ENCODE measurements around the gene KLHL15. TPM values are rescaled to one million over a fixed set of nuclear protein-coding genes. Genes with fewer than 3 reads are reported as not detected.

The KLHL15 gene
- total RNA-seq, 2 experiments from 2014 or later, result 20.6 to 21.5 TPM

DNA sequence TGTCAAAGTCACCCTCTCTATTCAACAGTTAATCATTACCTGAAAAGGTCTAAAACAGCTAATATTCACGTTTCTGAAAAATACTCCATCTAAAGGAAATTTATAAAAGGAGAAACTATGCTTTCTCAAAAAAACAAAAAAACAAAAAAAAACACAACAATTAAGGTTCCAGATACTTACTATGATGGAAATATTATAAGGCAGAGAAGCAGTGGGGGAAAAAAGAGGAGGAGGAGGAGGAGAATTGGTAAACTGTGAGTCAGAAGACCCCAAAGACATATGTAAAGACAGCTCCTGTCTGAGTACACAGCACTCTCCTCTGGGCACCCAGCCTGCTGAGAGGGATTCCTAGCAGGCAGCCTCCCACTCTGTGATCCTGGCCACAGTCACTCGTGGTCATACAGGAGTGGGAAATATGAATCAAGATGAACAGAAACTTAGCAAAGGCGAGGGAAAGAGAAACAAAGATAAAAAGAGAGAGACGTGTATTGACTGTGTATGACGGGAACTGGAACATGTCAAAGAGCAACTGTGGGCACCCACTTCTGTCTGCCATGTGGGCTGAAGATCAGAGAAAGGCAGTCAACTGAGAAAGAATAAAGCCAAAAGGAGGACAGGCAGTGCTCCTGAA, 12.5 kb downstream of the KLHL15 start:
- Mint-ChIP-seq H3K27ac (peak overlapping the region; percentile 92), H3K9me3 (no peaks in the 10 kb centered on the region), H3K36me3 (ENCODE audit: low read depth) (peaks cover 10% of the 10 kb centered on the region), H3K4me1 (ENCODE audit: low read depth) (peaks cover 37% of the 10 kb centered on the region), H3K27me3 (ENCODE audit: low read depth) (no peaks in the 10 kb centered on the region), H3K4me3 (peak overlapping the region; percentile 67)
- CTCF ChIA-PET, result interaction anchor here (0.7 kb wide), 1 partner anchor 23 kb away, joined by 6 read pairs; no protein-coding TSS in a partner anchor
- DNase-seq, result peak; percentile 76
- intact Hi-C loops (cut with micrococcal nuclease), result loop anchor here (1.0 to 5.0 kb wide), 9 partner anchors 11 to 282 kb away; partner anchors contain the start of genes CXorf58, EIF2S3 and SAT1

DNA sequence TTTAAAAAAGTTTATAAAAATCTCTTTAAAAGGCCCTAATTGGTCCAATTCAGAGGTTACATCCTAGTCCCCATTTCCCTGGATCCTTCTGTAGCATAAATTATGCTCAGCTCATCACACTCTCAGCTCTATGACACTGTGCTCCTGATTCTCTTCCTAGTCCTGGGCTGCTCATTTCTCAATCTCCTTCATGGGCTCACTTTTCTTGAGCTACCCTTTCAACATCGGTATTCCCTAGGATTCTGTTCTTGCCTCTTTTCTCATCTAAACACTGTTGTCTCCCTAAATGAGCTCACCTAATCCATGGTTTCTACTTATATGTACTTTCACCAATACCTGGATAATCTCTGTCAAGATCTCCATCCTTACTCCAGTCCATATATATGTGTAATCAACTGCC, 14.7 kb downstream of the KLHL15 start:
- intact Hi-C loops (cut with micrococcal nuclease), result loop anchor here (5.0 kb wide), 2 partner anchors 155 to 230 kb away; partner anchors contain the start of gene SAT1
- CTCF ChIA-PET, result interaction anchor here (1.3 to 1.6 kb wide), 2 partner anchors 20 to 103 kb away, joined by 3 to 5 read pairs; no protein-coding TSS in a partner anchor

DNA sequence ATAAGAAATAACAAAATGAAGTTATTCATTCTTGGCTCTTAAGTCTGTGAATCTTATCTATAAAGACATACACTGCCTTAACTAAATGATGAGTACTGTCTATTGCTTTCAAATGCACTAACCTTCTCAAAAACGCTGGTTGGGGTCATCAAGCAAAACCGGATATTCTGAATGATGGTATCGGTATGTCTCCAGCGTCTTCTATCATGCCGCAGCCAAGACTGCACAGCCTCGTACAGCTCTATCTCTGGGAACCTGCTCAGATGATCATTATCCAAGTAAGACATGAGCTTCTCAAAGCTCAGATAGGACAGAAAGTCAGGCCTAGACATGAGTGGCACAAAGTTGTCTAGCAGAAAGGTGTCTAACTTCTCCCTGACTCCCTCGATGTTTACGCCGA, 21.1 kb downstream of the KLHL15 start:
- H3K9me3 Mint-ChIP-seq, result no peaks in the 10 kb centered on the region
- intact Hi-C loops (cut with micrococcal nuclease), result no loop called here
- CTCF ChIA-PET, result no interaction called here

More for the DNA sequence above, 14.7 kb downstream of the KLHL15 start:
- peaks cover 10% of the 10 kb centered on the region for H3K36me3 Mint-ChIP-seq (ENCODE audit: low read depth)
- no peak overlapping the region for H3K4me3 Mint-ChIP-seq
- peaks cover 42% of the 10 kb centered on the region for H3K4me1 Mint-ChIP-seq (ENCODE audit: low read depth)
- H3K9me3 Mint-ChIP-seq, result no peaks in the 10 kb centered on the region
- DNase-seq, result no peak
- peak overlapping the region; percentile 2 for H3K27ac Mint-ChIP-seq
- H3K27me3 Mint-ChIP-seq (ENCODE audit: low read depth), result no peaks in the 10 kb centered on the region

DNA sequence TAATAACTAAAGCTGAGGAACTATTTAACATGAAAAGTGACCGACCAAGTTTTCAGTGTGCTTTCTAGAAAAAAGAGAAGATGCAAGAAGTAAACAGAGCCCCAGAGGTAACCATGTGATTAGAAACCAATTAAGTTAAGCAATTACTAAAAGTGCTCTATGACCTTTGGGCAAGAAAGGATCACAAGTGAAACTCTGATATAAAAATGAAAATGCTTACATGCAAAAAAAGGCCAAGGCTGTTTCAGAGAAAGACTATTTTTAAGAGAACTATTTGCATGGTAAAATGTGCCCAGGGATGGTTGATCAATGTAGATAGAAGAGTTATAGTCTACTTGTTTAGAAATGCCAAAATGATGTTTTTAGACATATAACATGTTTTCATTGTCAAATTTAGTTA, 22.0 kb downstream of the KLHL15 start:
- Mint-ChIP-seq H3K27ac (no peak overlapping the region), H3K27me3 (ENCODE audit: low read depth) (no peaks in the 10 kb centered on the region), H3K36me3 (ENCODE audit: low read depth) (peaks cover 25% of the 10 kb centered on the region), H3K9me3 (no peaks in the 10 kb centered on the region), H3K4me1 (ENCODE audit: low read depth) (peaks cover 37% of the 10 kb centered on the region), H3K4me3 (no peak overlapping the region)
- no peak for DNase-seq
- CTCF ChIA-PET, result no interaction called here
- intact Hi-C loops (cut with micrococcal nuclease), result no loop called here

More for the DNA sequence above, 21.1 kb downstream of the KLHL15 start:
- Mint-ChIP-seq H3K27me3 (ENCODE audit: low read depth) (no peaks in the 10 kb centered on the region), H3K4me3 (no peak overlapping the region), H3K4me1 (ENCODE audit: low read depth) (peaks cover 46% of the 10 kb centered on the region), H3K27ac (no peak overlapping the region), H3K36me3 (ENCODE audit: low read depth) (peaks cover 23% of the 10 kb centered on the region)
- DNase-seq, result no peak

DNA sequence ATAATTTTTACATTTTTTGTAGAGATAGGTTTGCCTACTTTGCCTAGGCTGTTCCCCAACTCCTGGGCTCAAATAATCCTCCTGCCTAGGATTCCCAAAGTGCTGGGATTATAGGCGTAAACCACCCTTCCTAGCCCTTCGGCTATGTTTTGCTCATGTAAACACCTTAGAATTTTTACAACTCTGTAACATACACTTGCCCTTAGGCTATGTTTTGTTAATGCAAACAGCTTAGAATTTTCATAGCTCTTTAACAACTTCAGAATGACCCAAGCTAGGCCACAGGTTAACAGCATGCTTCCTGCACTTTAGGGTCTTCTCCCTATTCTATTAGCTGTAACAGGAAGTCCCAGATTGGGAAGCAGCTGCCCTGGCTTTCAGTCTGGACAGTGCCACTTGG, 24.2 kb downstream of the KLHL15 start:
- no peak for DNase-seq
- intact Hi-C loops (cut with micrococcal nuclease), result no loop called here
- CTCF ChIA-PET, result no interaction called here
- no peak overlapping the region for H3K27ac Mint-ChIP-seq
- no peaks in the 10 kb centered on the region for H3K27me3 Mint-ChIP-seq (ENCODE audit: low read depth)
- H3K36me3 Mint-ChIP-seq (ENCODE audit: low read depth), result peaks cover 31% of the 10 kb centered on the region
- peaks cover 31% of the 10 kb centered on the region for H3K4me1 Mint-ChIP-seq (ENCODE audit: low read depth)
- H3K4me3 Mint-ChIP-seq, result no peak overlapping the region
- H3K9me3 Mint-ChIP-seq, result no peaks in the 10 kb centered on the region

DNA sequence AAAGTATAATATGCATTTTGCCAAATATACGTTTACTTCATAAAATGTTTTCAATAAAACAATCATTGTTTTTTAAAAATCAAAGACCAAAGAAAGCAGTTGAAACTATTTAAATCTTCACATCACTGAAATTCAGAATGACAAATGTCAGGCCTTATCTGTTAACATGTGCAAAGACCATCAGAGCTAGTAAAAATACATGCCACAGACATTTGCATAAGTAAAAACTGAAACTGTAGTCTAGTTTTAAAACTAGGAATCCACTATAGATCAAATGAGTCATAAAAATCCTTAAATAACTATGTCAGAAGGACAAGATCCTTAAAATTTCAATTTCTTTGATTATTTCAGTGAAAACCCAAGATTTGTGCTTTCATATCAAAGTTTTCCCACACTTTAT, 24.8 kb downstream of the KLHL15 start:
- Mint-ChIP-seq H3K36me3 (ENCODE audit: low read depth) (peaks cover 31% of the 10 kb centered on the region), H3K4me1 (ENCODE audit: low read depth) (peaks cover 30% of the 10 kb centered on the region), H3K9me3 (no peaks in the 10 kb centered on the region), H3K27me3 (ENCODE audit: low read depth) (no peaks in the 10 kb centered on the region), H3K4me3 (no peak overlapping the region), H3K27ac (no peak overlapping the region)
- no peak for DNase-seq
- intact Hi-C loops (cut with micrococcal nuclease), result no loop called here
- CTCF ChIA-PET, result no interaction called here

DNA sequence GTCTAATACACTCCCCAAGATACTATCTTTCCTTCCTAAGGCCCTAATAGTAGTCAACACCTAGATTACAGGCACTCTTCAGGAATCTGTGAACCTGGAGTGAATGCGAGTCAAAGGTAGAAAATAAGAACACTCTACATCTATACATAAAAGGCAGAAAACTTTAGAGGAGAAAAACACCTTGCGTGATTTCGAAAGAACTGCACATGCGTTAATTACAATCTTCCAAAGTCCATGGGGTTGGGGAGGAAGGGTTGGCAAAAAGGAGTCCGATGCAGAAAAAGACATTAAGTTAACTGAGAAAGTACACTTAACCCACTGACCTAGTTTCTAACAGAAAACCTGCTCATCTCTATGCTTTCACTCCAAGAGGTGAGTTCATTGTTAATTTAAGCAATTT, 27.3 kb downstream of the KLHL15 start:
- Mint-ChIP-seq H3K4me1 (ENCODE audit: low read depth) (peaks cover 18% of the 10 kb centered on the region), H3K4me3 (no peak overlapping the region), H3K9me3 (no peaks in the 10 kb centered on the region), H3K27ac (no peak overlapping the region), H3K36me3 (ENCODE audit: low read depth) (peaks cover 19% of the 10 kb centered on the region), H3K27me3 (ENCODE audit: low read depth) (no peaks in the 10 kb centered on the region)
- DNase-seq, result no peak
- intact Hi-C loops (cut with micrococcal nuclease), result no loop called here
- CTCF ChIA-PET, result no interaction called here

DNA sequence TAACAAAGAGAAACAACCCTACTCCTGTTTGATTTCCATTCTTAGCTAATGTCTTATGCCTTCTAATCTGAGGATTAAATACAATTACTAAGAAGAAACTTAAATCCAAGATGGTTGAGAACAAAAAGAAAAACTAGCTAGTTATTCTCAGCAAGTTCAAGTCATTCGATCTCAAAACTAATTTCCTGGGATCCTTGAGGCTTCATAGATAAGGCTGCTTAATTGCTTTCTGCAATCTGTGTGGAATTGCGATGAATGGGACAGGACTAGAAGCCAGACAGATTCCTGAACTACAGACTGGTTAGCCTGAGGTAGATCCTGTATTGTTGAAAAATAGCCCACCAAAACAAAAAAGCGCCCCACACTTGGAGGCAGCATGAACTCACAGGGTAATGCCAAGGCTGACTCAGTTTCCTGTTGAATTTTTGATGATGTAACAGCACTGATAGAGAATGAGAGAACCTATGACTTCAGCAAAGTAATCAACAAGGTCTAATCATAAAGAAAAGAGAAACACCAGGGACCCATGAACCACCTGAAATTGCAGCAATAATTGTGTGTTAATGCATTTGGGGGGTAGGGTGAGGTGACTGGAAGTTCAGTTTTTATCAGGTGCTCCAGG, 33.9 kb downstream of the KLHL15 start:
- Mint-ChIP-seq H3K4me1 (ENCODE audit: low read depth) (peaks cover 38% of the 10 kb centered on the region), H3K4me3 (no peak overlapping the region), H3K9me3 (no peaks in the 10 kb centered on the region), H3K27ac (peak overlapping the region; percentile 83), H3K27me3 (ENCODE audit: low read depth) (no peaks in the 10 kb centered on the region), H3K36me3 (ENCODE audit: low read depth) (peaks cover 25% of the 10 kb centered on the region)
- peak; percentile 14 for DNase-seq
- CTCF ChIA-PET, result interaction anchor here (0.6 to 1.9 kb wide), 2 partner anchors 19 to 34 kb away, joined by 4 to 5 read pairs; partner anchors contain the start of gene KLHL15
- intact Hi-C loops (cut with micrococcal nuclease), result loop anchor here (1.0 to 2.0 kb wide), 3 partner anchors 21 to 40 kb away; no protein-coding TSS in a partner anchor

DNA sequence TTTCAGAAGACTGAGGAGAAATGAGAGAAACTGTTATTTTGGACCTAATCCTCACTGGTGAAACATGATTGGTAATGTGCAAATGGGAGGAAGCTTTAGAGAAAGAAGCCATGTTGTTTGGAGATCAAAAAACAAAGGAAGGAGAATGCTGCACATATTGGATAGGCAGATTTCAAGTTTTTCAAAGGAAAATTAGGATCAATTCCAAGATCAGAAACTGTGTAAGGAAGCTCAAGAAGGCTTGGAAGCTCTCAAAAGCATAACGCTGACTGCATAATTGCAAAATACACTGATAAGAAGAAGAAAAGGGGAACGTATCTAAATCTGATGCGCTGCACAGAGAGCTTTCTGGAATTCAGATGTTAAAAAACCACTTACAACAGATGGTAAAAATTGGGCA, 34.6 kb downstream of the KLHL15 start:
- Mint-ChIP-seq H3K9me3 (no peaks in the 10 kb centered on the region), H3K27me3 (ENCODE audit: low read depth) (no peaks in the 10 kb centered on the region), H3K4me3 (no peak overlapping the region), H3K4me1 (ENCODE audit: low read depth) (peaks cover 38% of the 10 kb centered on the region), H3K27ac (peak overlapping the region; percentile 53), H3K36me3 (ENCODE audit: low read depth) (peaks cover 28% of the 10 kb centered on the region)
- intact Hi-C loops (cut with micrococcal nuclease), result loop anchor here (2.0 kb wide), 1 partner anchor 32 kb away; no protein-coding TSS in a partner anchor
- no peak for DNase-seq
- CTCF ChIA-PET, result interaction anchor here (0.6 to 1.9 kb wide), 4 partner anchors 20 to 222 kb away, joined by 3 to 6 read pairs (median 4); partner anchors contain the start of gene KLHL15

DNA sequence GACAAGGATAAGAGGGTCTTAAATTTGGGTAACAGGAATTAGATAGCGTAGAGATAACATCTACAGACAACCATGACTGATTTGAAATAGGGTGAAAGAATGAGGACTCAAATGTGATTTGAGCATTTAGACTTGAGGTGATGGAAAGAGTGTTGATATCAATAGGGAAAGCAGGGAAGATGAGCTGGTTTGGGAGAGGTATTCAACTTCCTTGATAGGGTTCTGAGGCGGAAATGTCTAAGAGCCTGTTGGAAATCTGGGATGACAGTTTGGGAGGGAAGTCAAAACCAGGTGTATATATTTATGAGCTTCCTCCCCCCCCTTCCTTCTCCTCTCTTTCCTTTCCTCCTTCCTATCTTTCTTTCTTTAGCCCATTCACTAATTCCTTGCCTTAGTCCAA, 36.5 kb downstream of the KLHL15 start:
- peaks cover 40% of the 10 kb centered on the region for H3K4me1 Mint-ChIP-seq (ENCODE audit: low read depth)
- intact Hi-C loops (cut with micrococcal nuclease), result no loop called here
- peaks cover 29% of the 10 kb centered on the region for H3K36me3 Mint-ChIP-seq (ENCODE audit: low read depth)
- DNase-seq, result no peak
- H3K27ac Mint-ChIP-seq, result no peak overlapping the region
- no peak overlapping the region for H3K4me3 Mint-ChIP-seq
- no peaks in the 10 kb centered on the region for H3K27me3 Mint-ChIP-seq (ENCODE audit: low read depth)
- H3K9me3 Mint-ChIP-seq, result no peaks in the 10 kb centered on the region
- CTCF ChIA-PET, result no interaction called here

DNA sequence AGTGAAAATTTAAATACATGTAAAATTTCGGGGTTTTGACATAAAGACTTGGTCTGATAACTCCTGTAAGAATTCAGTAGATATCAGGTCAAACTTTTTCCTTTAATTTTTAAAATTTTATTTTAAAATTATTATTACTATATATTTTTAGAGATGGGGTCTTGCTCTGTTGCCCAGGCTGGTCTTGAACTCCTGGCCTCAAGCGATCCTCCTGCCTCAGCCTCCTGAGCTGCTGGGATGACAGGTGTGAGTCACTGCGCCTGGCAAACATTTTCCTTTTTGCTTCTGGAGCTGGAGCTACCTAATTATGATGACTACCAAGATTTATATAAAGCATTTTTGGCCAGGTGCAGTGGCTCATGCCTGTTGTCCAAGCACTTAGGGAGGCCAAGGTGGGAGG, 37.3 kb downstream of the KLHL15 start:
- Mint-ChIP-seq H3K36me3 (ENCODE audit: low read depth) (peaks cover 29% of the 10 kb centered on the region), H3K9me3 (no peaks in the 10 kb centered on the region), H3K4me1 (ENCODE audit: low read depth) (peaks cover 38% of the 10 kb centered on the region), H3K27ac (no peak overlapping the region), H3K27me3 (ENCODE audit: low read depth) (no peaks in the 10 kb centered on the region), H3K4me3 (no peak overlapping the region)
- no peak for DNase-seq
- intact Hi-C loops (cut with micrococcal nuclease), result no loop called here
- CTCF ChIA-PET, result no interaction called here

DNA sequence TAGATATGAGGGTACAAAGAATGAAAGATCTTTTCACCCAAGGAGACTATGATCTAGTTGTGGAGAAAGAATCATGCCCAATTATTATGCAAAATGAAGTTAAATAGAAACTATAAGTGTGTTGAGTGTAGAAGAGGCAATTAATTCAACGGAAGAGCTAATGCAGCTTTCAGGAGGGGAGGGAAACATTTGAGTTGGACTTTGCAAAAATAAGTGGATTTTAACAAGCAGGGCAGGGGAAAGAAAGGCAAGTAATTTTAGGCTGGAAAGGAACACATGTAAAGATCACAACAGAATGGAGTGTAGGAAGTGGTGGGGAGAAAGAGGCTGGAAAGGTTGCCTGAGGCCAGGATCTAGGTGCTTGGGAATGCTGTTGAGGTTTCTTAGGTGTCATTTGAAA, 44.1 kb downstream of the KLHL15 start:
- H3K4me1 Mint-ChIP-seq (ENCODE audit: low read depth), result peaks cover 10% of the 10 kb centered on the region
- no peaks in the 10 kb centered on the region for H3K27me3 Mint-ChIP-seq (ENCODE audit: low read depth)
- intact Hi-C loops (cut with micrococcal nuclease), result no loop called here
- no peak overlapping the region for H3K4me3 Mint-ChIP-seq
- CTCF ChIA-PET, result no interaction called here
- no peak overlapping the region for H3K27ac Mint-ChIP-seq
- DNase-seq, result no peak
- no peaks in the 10 kb centered on the region for H3K9me3 Mint-ChIP-seq
- peaks cover 12% of the 10 kb centered on the region for H3K36me3 Mint-ChIP-seq (ENCODE audit: low read depth)

DNA sequence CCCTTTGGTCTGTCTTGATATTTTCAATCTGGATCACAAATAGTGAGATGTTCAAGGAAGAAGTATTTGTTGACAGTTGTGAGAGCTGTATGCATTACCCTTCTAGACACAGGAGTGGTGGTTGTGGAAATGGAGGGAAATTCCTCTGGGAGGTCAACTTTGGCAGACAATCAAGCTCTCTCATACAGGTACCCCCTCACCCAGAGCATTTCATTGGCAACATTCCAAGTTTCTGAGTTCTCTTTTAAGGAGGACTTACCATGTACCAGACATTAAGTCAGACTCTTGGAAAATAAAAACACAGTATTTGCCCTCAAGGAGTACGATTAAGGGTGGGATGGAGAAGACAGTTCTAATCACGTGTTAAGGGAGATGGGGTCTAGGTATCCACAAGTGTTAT, 45.3 kb downstream of the KLHL15 start:
- H3K27me3 Mint-ChIP-seq (ENCODE audit: low read depth), result no peaks in the 10 kb centered on the region
- H3K9me3 Mint-ChIP-seq, result no peaks in the 10 kb centered on the region
- no peak overlapping the region for H3K4me3 Mint-ChIP-seq
- H3K4me1 Mint-ChIP-seq (ENCODE audit: low read depth), result peaks cover 10% of the 10 kb centered on the region
- CTCF ChIA-PET, result no interaction called here
- intact Hi-C loops (cut with micrococcal nuclease), result no loop called here
- no peak for DNase-seq
- no peak overlapping the region for H3K27ac Mint-ChIP-seq
- peaks cover 7% of the 10 kb centered on the region for H3K36me3 Mint-ChIP-seq (ENCODE audit: low read depth)
